ENCODE measurements around the gene ADIPOQ.
A peak's percentile ranks its signal among the peaks of the same experiment; 100 is the strongest.
"Not testable (repeated sequence)": the region's sequence is repeated elsewhere in the genome, so short reads cannot be mapped to it uniquely, and the experiment has no call there.

The ADIPOQ gene

DNA sequence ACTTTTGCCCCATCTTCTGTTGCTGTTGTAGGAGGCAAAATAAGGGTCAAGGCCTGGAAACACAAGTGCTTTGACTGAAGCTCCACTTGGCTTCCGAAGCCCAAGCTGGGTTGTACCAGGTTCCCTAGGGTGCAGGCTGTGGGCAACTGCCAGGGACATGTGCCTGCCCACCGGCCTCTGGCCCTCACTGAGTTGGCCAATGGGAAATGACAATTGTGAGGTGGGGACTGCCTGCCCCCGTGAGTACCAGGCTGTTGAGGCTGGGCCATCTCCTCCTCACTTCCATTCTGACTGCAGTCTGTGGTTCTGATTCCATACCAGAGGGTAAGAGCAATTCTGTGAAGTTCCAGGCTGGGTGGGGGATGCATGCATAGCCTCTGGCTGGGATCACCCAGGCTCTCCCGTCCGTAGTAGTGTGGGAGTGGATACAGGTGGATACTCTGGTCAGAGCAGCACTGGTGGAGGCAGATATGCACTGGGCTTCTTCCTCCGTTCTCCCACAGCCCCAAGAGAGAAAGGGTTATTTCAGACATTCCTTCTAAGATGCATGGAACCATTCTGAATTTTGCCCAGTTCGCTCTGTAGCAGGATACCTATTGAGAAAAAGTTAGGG is at the start of gene ADIPOQ:
Gene ADIPOQ (plus strand): TSS at position 285 of the 613 bp plus-strand sequence. CDS start 10,349 bp downstream, outside the sequence.
- H3K4me3 ChIP-seq (ENCODE audit: low read length), result no peak within 1 kb of the TSS
- TF ChIP-seq, protein P1, sequence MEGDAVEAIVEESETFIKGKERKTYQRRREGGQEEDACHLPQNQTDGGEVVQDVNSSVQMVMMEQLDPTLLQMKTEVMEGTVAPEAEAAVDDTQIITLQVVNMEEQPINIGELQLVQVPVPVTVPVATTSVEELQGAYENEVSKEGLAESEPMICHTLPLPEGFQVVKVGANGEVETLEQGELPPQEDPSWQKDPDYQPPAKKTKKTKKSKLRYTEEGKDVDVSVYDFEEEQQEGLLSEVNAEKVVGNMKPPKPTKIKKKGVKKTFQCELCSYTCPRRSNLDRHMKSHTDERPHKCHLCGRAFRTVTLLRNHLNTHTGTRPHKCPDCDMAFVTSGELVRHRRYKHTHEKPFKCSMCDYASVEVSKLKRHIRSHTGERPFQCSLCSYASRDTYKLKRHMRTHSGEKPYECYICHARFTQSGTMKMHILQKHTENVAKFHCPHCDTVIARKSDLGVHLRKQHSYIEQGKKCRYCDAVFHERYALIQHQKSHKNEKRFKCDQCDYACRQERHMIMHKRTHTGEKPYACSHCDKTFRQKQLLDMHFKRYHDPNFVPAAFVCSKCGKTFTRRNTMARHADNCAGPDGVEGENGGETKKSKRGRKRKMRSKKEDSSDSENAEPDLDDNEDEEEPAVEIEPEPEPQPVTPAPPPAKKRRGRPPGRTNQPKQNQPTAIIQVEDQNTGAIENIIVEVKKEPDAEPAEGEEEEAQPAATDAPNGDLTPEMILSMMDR (conservative IDR thresholded peaks at IDR 0.05; ENCODE audit: low read depth, low read length), result no peak
- DNase-seq (ENCODE audit: low read depth), result no peak

GRCh38 chr3:186798239-186798874 is 44.2 kb upstream of the ADIPOQ start:
- no peak for DNase-seq (ENCODE audit: low read depth)
- H3K4me3 ChIP-seq (ENCODE audit: low read length), result no peak overlapping the region
- TF ChIP-seq, protein P1 (conservative IDR thresholded peaks at IDR 0.05; ENCODE audit: low read depth, low read length), result no peak

DNA sequence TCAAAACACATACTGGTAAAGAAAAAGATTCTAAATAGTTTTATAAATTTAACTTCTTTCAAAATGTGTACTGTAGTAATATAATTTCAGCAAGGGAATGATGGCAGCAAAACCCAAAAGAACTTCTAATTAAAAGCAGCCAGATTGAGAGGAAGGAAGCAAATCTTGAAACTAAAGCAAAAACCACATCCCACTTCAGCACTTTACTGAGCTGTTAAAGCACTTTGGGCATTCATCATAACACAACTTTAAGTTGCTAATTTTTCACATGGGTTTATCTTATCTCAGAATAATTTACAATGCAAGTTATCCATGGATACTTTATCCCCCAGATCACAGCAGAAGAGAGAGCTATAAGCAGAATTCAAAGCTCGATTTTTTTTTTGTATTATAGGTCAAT is 42.2 kb upstream of the ADIPOQ start:
- H3K4me3 ChIP-seq (ENCODE audit: low read length), result no peak overlapping the region
- TF ChIP-seq, protein P1 (conservative IDR thresholded peaks at IDR 0.05; ENCODE audit: low read depth, low read length), result no peak
- no peak for DNase-seq (ENCODE audit: low read depth)

DNA sequence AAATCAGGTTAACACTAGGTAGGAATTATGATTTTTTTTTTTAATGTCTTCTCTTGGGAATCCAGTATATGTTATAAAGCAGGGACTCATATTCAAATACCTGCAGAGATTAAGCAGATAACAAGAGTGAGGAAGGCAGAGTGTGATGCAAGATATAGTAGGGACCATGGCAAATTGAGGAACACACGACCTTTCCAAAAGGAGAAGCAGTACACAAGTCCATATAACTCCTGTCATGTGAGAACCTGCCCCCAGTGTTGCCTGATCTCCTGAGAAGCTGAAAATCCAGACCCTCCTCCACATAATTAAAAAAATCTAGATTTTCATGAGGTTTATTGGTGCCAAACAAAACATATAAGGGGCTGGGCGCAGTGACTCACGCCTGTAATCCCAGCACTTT is 39.8 kb upstream of the ADIPOQ start:
- TF ChIP-seq, protein P1 (conservative IDR thresholded peaks at IDR 0.05; ENCODE audit: low read depth, low read length), result no peak
- no peak overlapping the region for H3K4me3 ChIP-seq (ENCODE audit: low read length)
- no peak for DNase-seq (ENCODE audit: low read depth)

- DNase-seq (ENCODE audit: low read depth); H3K4me3 ChIP-seq (ENCODE audit: low read length): not testable (repeated sequence)
Measured at GRCh38 chr3:186803447-186803846, 39.1 kb upstream of the ADIPOQ start.

GRCh38 chr3:186806089-186807055 is 36.1 kb upstream of the ADIPOQ start, which contains the start of gene RFC4:
Gene RFC4 (minus strand): TSS chr3:186806482. CDS start chr3:186804713, 1,769 bp downstream.
- DNase-seq (ENCODE audit: low read depth), result no peak
- peak within 1 kb of the TSS; percentile 75 for H3K4me3 ChIP-seq (ENCODE audit: low read length)
- TF ChIP-seq, protein P1 (conservative IDR thresholded peaks at IDR 0.05; ENCODE audit: low read depth, low read length), result no peak

DNA sequence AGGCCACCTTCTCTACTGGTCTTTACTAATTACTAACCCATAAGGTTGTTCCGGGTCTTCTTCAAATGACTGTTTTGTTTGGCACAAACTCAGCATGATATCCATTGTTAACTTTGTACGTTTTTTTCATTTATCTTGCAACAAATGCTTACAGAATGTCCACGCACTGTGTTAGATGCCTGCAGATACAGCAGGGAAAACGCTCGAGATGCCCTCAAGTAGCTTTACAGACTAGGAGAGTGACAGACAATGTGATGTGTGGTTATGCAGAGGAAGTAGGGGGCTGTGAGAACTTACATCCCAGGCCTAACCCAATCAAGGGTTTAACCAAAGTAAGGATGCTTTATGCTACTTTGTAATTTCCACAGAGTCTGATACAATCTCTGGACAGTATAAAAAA is 35.3 kb upstream of the ADIPOQ start:
- H3K4me3 ChIP-seq (ENCODE audit: low read length), result peak overlapping the region; percentile 75
- TF ChIP-seq, protein P1 (conservative IDR thresholded peaks at IDR 0.05; ENCODE audit: low read depth, low read length), result no peak
- no peak for DNase-seq (ENCODE audit: low read depth)

All from retinal pigment epithelial cell (primary cell).